Stimulated activated naive CD8-positive, alpha-beta T cell treated with anti-CD3 and anti-CD28 coated beads, Interleukin-15, Interleukin-2, amounts not matched to agents 100 ng/mL and 50 ng/mL, for 24 hours (primary cell): Measurements from ENCODE around the gene CPN1.
"Not testable (repeated sequence)": the region's sequence is repeated elsewhere in the genome, so short reads cannot be mapped to it uniquely, and the experiment has no call there.

Experiments
- H3K27ac Mint-ChIP-seq: one replicate; pipeline ENCODE4 v1.8.0; 2021; ENCODE audit warnings: mild to moderate bottlenecking, mixed read lengths
- H3K27me3 Mint-ChIP-seq: one replicate; pipeline ENCODE4 v1.8.0; 2021; ENCODE audit warnings: mixed read lengths
- H3K36me3 Mint-ChIP-seq: one replicate; pipeline ENCODE4 v1.8.0; 2021; ENCODE audit warnings: low read depth, mixed read lengths
- H3K4me1 Mint-ChIP-seq: one replicate; pipeline ENCODE4 v1.8.0; 2021; ENCODE audit warnings: low read depth, mixed read lengths
- H3K4me3 Mint-ChIP-seq: one replicate; pipeline ENCODE4 v1.8.0; 2021; ENCODE audit warnings: mild to moderate bottlenecking, mixed read lengths
- H3K9me3 Mint-ChIP-seq: one replicate; pipeline ENCODE4 v1.8.0; 2021; ENCODE audit warnings: mixed read lengths

CPN1 gene

GRCh38 chr10:100081075-100082001 is at the start of gene CPN1:
Gene CPN1 (minus strand): TSS chr10:100081869. CDS start chr10:100081625, 244 bp downstream.
- Mint-ChIP-seq H3K27ac (no peak within 1 kb of the TSS), H3K9me3 (no peaks in the 10 kb centered on the region), H3K27me3 (peaks cover 20% of the 10 kb centered on the region), H3K4me1 (no peaks in the 10 kb centered on the region), H3K4me3 (no peak within 1 kb of the TSS), H3K36me3 (no peaks in the 10 kb centered on the region)

DNA sequence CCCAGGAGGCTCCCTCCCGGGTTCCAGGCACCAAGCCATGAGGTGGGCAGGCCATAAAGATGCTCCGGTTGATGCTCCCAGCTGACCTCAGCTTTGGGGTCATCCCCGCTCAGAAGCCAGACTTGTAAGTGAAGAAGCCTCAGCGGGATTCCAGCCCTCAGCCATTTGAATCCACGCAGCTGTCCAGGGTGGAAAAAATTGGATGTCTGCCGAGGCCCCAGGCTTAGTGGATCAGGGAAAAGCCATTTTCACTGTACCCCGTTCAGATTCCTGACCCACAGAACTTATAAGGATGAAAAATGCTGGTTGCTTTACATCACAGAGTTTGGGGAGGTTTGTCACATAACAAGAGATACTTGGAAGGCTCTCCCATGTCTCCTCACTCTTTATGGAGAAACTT is 49.2 kb upstream of the CPN1 start:
- H3K36me3 Mint-ChIP-seq: no peaks in the 10 kb centered on the region
- peaks cover 3% of the 10 kb centered on the region for H3K9me3 Mint-ChIP-seq
- peaks cover 17% of the 10 kb centered on the region for H3K27me3 Mint-ChIP-seq
- H3K27ac Mint-ChIP-seq: no peak overlapping the region
- H3K4me1 Mint-ChIP-seq: no peaks in the 10 kb centered on the region
- H3K4me3 Mint-ChIP-seq: no peak overlapping the region

DNA sequence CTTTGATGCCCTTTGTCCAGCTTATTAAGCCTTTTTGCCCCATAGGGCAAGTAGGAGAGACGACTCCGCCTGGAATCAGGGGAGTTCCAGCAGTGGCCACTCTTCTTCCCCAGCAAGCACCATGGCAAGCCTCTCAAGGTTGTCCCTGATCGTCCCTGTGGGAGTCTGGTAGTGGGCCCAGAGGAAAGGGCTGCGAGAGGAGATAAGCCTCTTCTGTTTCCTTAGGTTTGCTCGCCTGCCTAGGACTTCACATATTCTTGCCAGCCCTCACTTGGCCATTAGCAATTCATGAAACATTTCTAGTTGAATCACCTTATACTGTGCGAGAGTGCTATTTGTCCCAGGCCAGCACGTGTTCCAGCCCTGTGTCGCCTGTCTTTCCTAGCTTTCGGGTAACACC is 47.8 kb upstream of the CPN1 start:
- no peak overlapping the region for H3K27ac Mint-ChIP-seq
- H3K4me1 Mint-ChIP-seq: no peaks in the 10 kb centered on the region
- H3K36me3 Mint-ChIP-seq: no peaks in the 10 kb centered on the region
- H3K9me3 Mint-ChIP-seq: peaks cover 3% of the 10 kb centered on the region
- no peak overlapping the region for H3K4me3 Mint-ChIP-seq
- H3K27me3 Mint-ChIP-seq: peaks cover 17% of the 10 kb centered on the region

GRCh38 chr10:100128951-100129350 is 47.3 kb upstream of the CPN1 start:
- Mint-ChIP-seq H3K4me1 (no peaks in the 10 kb centered on the region), H3K36me3 (no peaks in the 10 kb centered on the region), H3K4me3 (no peak overlapping the region), H3K27ac (no peak overlapping the region), H3K27me3 (peaks cover 17% of the 10 kb centered on the region), H3K9me3 (peaks cover 3% of the 10 kb centered on the region)

- H3K27me3 Mint-ChIP-seq: peaks cover 11% of the 10 kb centered on the region
- not testable (repeated sequence) for H3K9me3 Mint-ChIP-seq, H3K36me3 Mint-ChIP-seq, H3K27ac Mint-ChIP-seq, H3K4me1 Mint-ChIP-seq, H3K4me3 Mint-ChIP-seq
These were observed 43.7 kb upstream of the CPN1 start for GRCh38 chr10:100125335-100125734.

- Mint-ChIP-seq H3K27me3 (peaks cover 13% of the 10 kb centered on the region), H3K36me3 (no peaks in the 10 kb centered on the region), H3K9me3 (no peaks in the 10 kb centered on the region), H3K4me1 (peaks cover 6% of the 10 kb centered on the region), H3K27ac (no peak overlapping the region), H3K4me3 (no peak overlapping the region)
These were observed 42.4 kb upstream of the CPN1 start for GRCh38 chr10:100124097-100124496.

DNA sequence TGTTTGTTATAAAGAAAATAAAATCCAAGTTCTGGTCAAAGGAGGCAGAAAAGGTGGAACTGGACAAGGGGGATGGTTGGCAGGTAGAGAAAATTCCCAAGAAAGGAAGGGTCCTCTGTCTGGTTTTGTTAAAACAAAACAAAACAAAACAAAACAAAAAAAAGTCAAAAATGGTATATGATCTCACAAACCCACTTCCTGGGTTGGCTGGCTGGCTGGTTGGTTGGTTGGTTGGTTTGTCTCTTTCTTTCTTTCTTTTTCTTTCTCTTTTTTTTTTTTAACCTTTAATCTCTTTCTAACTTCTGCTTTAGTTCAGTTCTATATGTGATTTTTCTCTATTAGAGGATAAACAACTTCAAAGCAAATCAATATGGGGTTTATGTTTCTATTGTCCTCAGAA is 41.1 kb upstream of the CPN1 start:
- no peaks in the 10 kb centered on the region for H3K9me3 Mint-ChIP-seq

DNA sequence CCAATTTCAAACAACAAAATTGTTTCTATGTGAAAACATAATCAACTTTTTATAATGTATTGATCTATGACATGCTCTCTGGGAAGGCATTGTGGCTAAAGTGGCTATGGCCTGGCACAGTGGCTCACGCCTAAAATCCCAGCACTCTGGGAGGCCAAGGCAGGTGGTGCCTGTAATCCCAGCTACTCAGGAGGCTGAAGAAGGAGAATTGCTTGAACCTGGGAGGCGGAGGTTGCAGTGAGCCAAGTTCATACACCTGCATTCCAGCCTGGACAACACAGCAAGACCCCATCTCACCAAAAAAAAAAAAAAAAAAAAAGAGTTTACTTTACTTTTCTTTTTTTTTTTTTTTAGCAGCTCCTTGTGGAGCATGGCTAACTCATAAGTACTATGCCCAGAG is 38.9 kb upstream of the CPN1 start:
- Mint-ChIP-seq H3K27me3 (peaks cover 25% of the 10 kb centered on the region), H3K9me3 (no peaks in the 10 kb centered on the region), H3K36me3 (no peaks in the 10 kb centered on the region), H3K4me3 (no peak overlapping the region), H3K4me1 (peaks cover 6% of the 10 kb centered on the region), H3K27ac (no peak overlapping the region)

More for the DNA sequence above, 41.1 kb upstream of the CPN1 start:
- Mint-ChIP-seq H3K4me3 (no peak overlapping the region), H3K27me3 (peaks cover 13% of the 10 kb centered on the region), H3K27ac (no peak overlapping the region), H3K36me3 (no peaks in the 10 kb centered on the region), H3K4me1 (peaks cover 6% of the 10 kb centered on the region)

GRCh38 chr10:100119726-100120125 is 38.1 kb upstream of the CPN1 start:
- no peaks in the 10 kb centered on the region for H3K36me3 Mint-ChIP-seq
- peaks cover 31% of the 10 kb centered on the region for H3K27me3 Mint-ChIP-seq
- H3K9me3 Mint-ChIP-seq: no peaks in the 10 kb centered on the region
- H3K4me1 Mint-ChIP-seq: peaks cover 6% of the 10 kb centered on the region
- no peak overlapping the region for H3K4me3 Mint-ChIP-seq
- H3K27ac Mint-ChIP-seq: no peak overlapping the region

GRCh38 chr10:100114976-100115770 is 33.5 kb upstream of the CPN1 start:
- Mint-ChIP-seq H3K27ac (no peak overlapping the region), H3K9me3 (no peaks in the 10 kb centered on the region), H3K4me1 (no peaks in the 10 kb centered on the region), H3K4me3 (no peak overlapping the region), H3K36me3 (no peaks in the 10 kb centered on the region), H3K27me3 (peaks cover 40% of the 10 kb centered on the region)

- Mint-ChIP-seq H3K4me3 (no peak overlapping the region), H3K36me3 (no peaks in the 10 kb centered on the region), H3K4me1 (no peaks in the 10 kb centered on the region), H3K27me3 (peaks cover 39% of the 10 kb centered on the region), H3K27ac (no peak overlapping the region), H3K9me3 (no peaks in the 10 kb centered on the region)
These were observed 32.8 kb upstream of the CPN1 start for GRCh38 chr10:100114460-100114859.

DNA sequence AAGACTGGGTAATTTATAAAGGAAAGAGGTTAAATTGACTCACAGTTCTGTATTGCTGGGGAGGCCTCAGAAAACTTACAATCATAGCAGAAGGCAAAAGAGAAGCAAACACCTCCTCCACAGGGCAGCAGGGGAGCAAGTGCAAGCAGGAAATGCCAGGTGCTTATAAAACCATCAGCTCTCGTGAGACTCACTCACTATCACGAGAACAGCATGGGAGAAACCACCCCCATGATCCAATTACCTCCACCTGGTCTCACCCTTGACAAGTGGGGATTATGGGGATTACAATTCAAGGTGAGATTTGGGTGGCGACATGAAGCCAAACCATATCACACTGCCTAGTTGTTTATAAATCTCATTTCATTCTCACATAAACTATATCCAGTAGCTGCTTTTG is 28.0 kb upstream of the CPN1 start:
- no peaks in the 10 kb centered on the region for H3K4me1 Mint-ChIP-seq

DNA sequence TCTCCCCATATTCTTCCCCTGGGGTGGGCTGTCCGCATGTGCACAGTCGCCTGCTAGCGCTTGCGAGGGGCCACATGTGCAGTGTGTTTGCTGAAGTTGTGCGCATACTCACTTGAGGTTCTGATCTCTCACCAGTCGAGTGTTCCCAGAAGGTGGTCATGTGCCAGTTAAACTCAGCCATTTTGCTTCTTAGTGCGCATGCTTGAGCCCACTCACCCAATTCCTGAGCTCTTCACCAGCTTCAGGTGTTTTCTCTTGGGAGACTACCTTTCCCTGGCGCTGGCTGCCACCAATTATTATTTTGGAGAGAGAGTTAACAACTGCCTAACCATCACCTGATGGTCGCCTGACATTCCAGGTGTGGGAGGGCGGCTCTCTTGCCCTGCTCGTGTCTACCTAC is 25.2 kb upstream of the CPN1 start:
- no peak overlapping the region for H3K4me3 Mint-ChIP-seq
- H3K9me3 Mint-ChIP-seq: peaks cover 8% of the 10 kb centered on the region
- H3K27ac Mint-ChIP-seq: no peak overlapping the region
- no peaks in the 10 kb centered on the region for H3K36me3 Mint-ChIP-seq
- peaks cover 26% of the 10 kb centered on the region for H3K27me3 Mint-ChIP-seq
- H3K4me1 Mint-ChIP-seq: no peaks in the 10 kb centered on the region

More for the DNA sequence above, 28.0 kb upstream of the CPN1 start:
- Mint-ChIP-seq H3K27ac (no peak overlapping the region), H3K27me3 (peaks cover 19% of the 10 kb centered on the region), H3K36me3 (no peaks in the 10 kb centered on the region), H3K9me3 (peaks cover 3% of the 10 kb centered on the region), H3K4me3 (no peak overlapping the region)

- H3K36me3 Mint-ChIP-seq: no peaks in the 10 kb centered on the region
- H3K9me3 Mint-ChIP-seq: peaks cover 8% of the 10 kb centered on the region
- H3K4me3 Mint-ChIP-seq: no peak overlapping the region
- peaks cover 37% of the 10 kb centered on the region for H3K27me3 Mint-ChIP-seq
- no peak overlapping the region for H3K27ac Mint-ChIP-seq
- H3K4me1 Mint-ChIP-seq: no peaks in the 10 kb centered on the region
These were observed 22.6 kb upstream of the CPN1 start for GRCh38 chr10:100104300-100104699.

GRCh38 chr10:100103581-100103980 is 21.9 kb upstream of the CPN1 start:
- no peak overlapping the region for H3K27ac Mint-ChIP-seq
- no peak overlapping the region for H3K4me3 Mint-ChIP-seq
- peaks cover 8% of the 10 kb centered on the region for H3K9me3 Mint-ChIP-seq
- peaks cover 37% of the 10 kb centered on the region for H3K27me3 Mint-ChIP-seq
- H3K36me3 Mint-ChIP-seq: no peaks in the 10 kb centered on the region
- no peaks in the 10 kb centered on the region for H3K4me1 Mint-ChIP-seq
